K562 (cell line): ENCODE data around the gene UBA52. TPM values are rescaled to one million over a fixed set of nuclear protein-coding genes. Genes with fewer than 3 reads are reported as not detected.

Experiments used
- CBFB ChIP-seq: sonication (generic); formaldehyde crosslinking; IDR thresholded peaks from 2 replicates; pipeline ENCODE4 v1.4.0; 2020; ENCODE audit warnings: mild to moderate bottlenecking, missing genetic modification reagents
- CHAMP1 ChIP-seq: fragments of 450-650 bp; IDR thresholded peaks from 2 replicates; pipeline ENCODE4 v1.6.1; 2016; ENCODE audit warnings: mild to moderate bottlenecking
- CHD4 ChIP-seq: fragments of 200-600 bp; sonication (generic); IDR thresholded peaks from 3 replicates; pipeline ENCODE4 v1.6.1; 2012; ENCODE audit warnings: low read depth, mild to moderate bottlenecking, mixed read lengths, low read length, inconsistent platforms; ENCODE audit not compliant: insufficient read depth, insufficient replicate concordance, poor library complexity, severe bottlenecking
- DMBX1 ChIP-seq: fragments of 250-450 bp; sonication (Bioruptor Pico); IDR thresholded peaks from 2 replicates; pipeline ENCODE4 v1.8.0; 2022; ENCODE audit warnings: inconsistent platforms, mild to moderate bottlenecking, moderate library complexity, borderline replicate concordance
- E2F3 ChIP-seq: fragments of 250-450 bp; sonication (Bioruptor Pico); IDR thresholded peaks from 2 replicates; pipeline ENCODE4 v1.4.0; 2020; ENCODE audit warnings: mild to moderate bottlenecking
- ELF4 ChIP-seq: fragments of 450-650 bp; formaldehyde crosslinking; IDR thresholded peaks from 2 replicates; pipeline ENCODE4 v1.4.0; 2022; ENCODE audit warnings: missing genetic modification characterization
- GATAD2A ChIP-seq: fragments of 450-650 bp; IDR thresholded peaks from 2 replicates; pipeline ENCODE4 v1.6.1; 2017
- HDAC2 ChIP-seq: fragments of 450-650 bp; IDR thresholded peaks from 2 replicates; pipeline ENCODE4 v1.6.1; 2016; ENCODE audit warnings: mild to moderate bottlenecking
- ID3 ChIP-seq, 2 experiments: fragments of 250-450 bp in 1 of 2; fragments of 450-650 bp in 1 of 2; sonication (Bioruptor Pico) in 1 of 2; IDR thresholded peaks; 2 replicates each; pipeline versions ENCODE4 v1.6.1 to v1.8.0; 2016 to 2021; ENCODE audit warnings: mild to moderate bottlenecking in 2 of 2, moderate library complexity in 2 of 2, missing compliant biosample characterization in 1 of 2, missing genetic modification characterization in 1 of 2
- MBD2 ChIP-seq: sonication (generic); IDR thresholded peaks from 2 replicates; pipeline ENCODE4 v1.6.1; 2016; ENCODE audit warnings: low read depth, borderline replicate concordance
- MECOM ChIP-seq: fragments of 250-450 bp; sonication (Bioruptor Pico); IDR thresholded peaks from 2 replicates; pipeline ENCODE4 v1.8.0; 2022; ENCODE audit warnings: inconsistent platforms
- MYBL2 ChIP-seq, 2 experiments: fragments of 450-650 bp in 1 of 2; sonication (generic) in 1 of 2; formaldehyde crosslinking in 1 of 2; IDR thresholded peaks; 2 replicates each; pipeline versions ENCODE4 v1.6.1 to v1.8.1; 2017 to 2022; ENCODE audit warnings: borderline replicate concordance in 1 of 2, inconsistent platforms in 1 of 2, low read depth in 1 of 2, mild to moderate bottlenecking in 1 of 2, missing genetic modification reagents in 1 of 2, moderate library complexity in 1 of 2
- MYNN ChIP-seq, 2 experiments: sonication (generic); formaldehyde crosslinking in 1 of 2; IDR thresholded peaks; 2 replicates each; pipeline versions ENCODE4 v1.5.0 to v1.6.1; 2016 to 2020; ENCODE audit warnings: antibody characterized with exemption in 1 of 2, missing genetic modification reagents in 1 of 2
- NR3C1 ChIP-seq: sonication (generic); formaldehyde crosslinking; IDR thresholded peaks from 2 replicates; pipeline ENCODE4 v1.8.1; 2022; ENCODE audit warnings: missing genetic modification reagents
- SNRNP70 ChIP-seq: fragments of 200-400 bp; formaldehyde crosslinking; optimal IDR thresholded peaks from 2 replicates; pipeline ENCODE3; 2017; ENCODE audit warnings: low read depth, low read length
- SRF ChIP-seq, 2 experiments: fragments of 250-450, 450-650 bp in 1 of 2; sonication (Bioruptor Pico) in 1 of 2; sonication (generic) in 1 of 2; formaldehyde crosslinking; IDR thresholded peaks; 2 replicates each; pipeline versions ENCODE4 v1.5.0 to v1.5.1; 2020 to 2022; ENCODE audit warnings: mild to moderate bottlenecking in 1 of 2, missing genetic modification reagents in 1 of 2
- ZC3H11A ChIP-seq: IDR thresholded peaks from 2 replicates; pipeline ENCODE4 v1.6.1; 2012; ENCODE audit warnings: low read depth, low read length, improper control_type of control experiment
- ZFP30 ChIP-seq: fragments of 250-450 bp; sonication (Bioruptor Pico); IDR thresholded peaks from 2 replicates; pipeline ENCODE4 v1.8.0; 2022; ENCODE audit warnings: moderate library complexity, mild to moderate bottlenecking, inconsistent platforms, borderline replicate concordance
- ZNF280A ChIP-seq: fragments of 450-650 bp; IDR thresholded peaks from 2 replicates; pipeline ENCODE4 v1.6.1; 2018; ENCODE audit warnings: mild to moderate bottlenecking, low read depth; ENCODE audit not compliant: partially characterized antibody
- ZNF644 ChIP-seq: fragments of 200-800 bp; sonication (Bioruptor generic); IDR thresholded peaks from 2 replicates; pipeline ENCODE4 v1.6.1; 2016; ENCODE audit warnings: low read depth, missing genetic modification characterization, missing compliant biosample characterization
- ZNF766 ChIP-seq: fragments of 200-800 bp; sonication (Bioruptor generic); conservative IDR thresholded peaks from 2 replicates; pipeline ENCODE4 v1.6.1; 2016; ENCODE audit warnings: missing genetic modification characterization, missing compliant biosample characterization
- polyA plus RNA-seq, 8 experiments: library from polyadenylated mRNA; depleted of rRNA in 4 of 8; stranded (reverse) in 5 of 8; unstranded in 3 of 8; fragments of >200 nt; fragmentation: Nextera tagmentation in 2 of 8; fragmentation: Illumina TruSeq in 1 of 8; extraction: Ambion mirVana in 2 of 8; extraction: Trizol in 1 of 8; gene quantifications; 2 replicates each; pipeline versions ENCODE4 v1.2.1 to v1.2.3, GENCODE V29; 2011 to 2014; ENCODE audit warnings: inconsistent platforms in 1 of 8, missing spikeins in 1 of 8
- total RNA-seq, 7 experiments: library from RNA; depleted of rRNA in 6 of 7; stranded (reverse); fragments of >200 nt in 6 of 7; fragmentation: Illumina TruSeq in 2 of 7; extraction: Trizol in 2 of 7; gene quantifications; 2 replicates each; pipeline versions ENCODE4 v1.2.1 to v1.2.3, GENCODE V29; 2011 to 2021; ENCODE audit warnings: low replicate concordance in 1 of 7

The UBA52 gene
- total and polyA plus RNA-seq, 9 of the 15 experiments (the other 6 are each of a cell fraction or from before 2014, with no cell fraction given): 1,110 to 2,751 (median 1,733) TPM

- TF ChIP-seq ID3 (CRISPR knock-in tag; IDR thresholded peaks at IDR 0.05) (no peak), ID3 (tag; IDR thresholded peaks at IDR 0.05) (peak; percentile 75; the same call in 1 of the 2 replicates), ZC3H11A (0 out of 2 replicates have a peak, but pooled peaks have one; percentile 1), SRF (CRISPR knock-in tag; IDR thresholded peaks at IDR 0.05) (peak in 1 of 2 experiments; percentile 79; a peak in 1 of 4 replicates), ZFP30 (no peak), CHD4 (no peak), MYBL2 (IDR thresholded peaks at IDR 0.05; ENCODE audit: low read depth) (no peak), MYBL2 (CRISPR knock-in tag; IDR thresholded peaks at IDR 0.05; ENCODE audit: borderline replicate concordance) (no peak), MBD2 (no peak), ZNF766 (CRISPR knock-in tag) (no peak), MECOM (no peak), DMBX1 (CRISPR knock-in tag) (0 out of 2 replicates have a peak, but pooled peaks have one; percentile 11), E2F3 (CRISPR knock-in tag) (no peak), CBFB (CRISPR knock-in tag) (no peak; the same call in none of the 2 replicates), GATAD2A (no peak), ELF4 (CRISPR knock-in tag) (no peak), HDAC2 (no peak), MYNN (IDR thresholded peaks at IDR 0.05) (no peak), MYNN (CRISPR knock-in tag; IDR thresholded peaks at IDR 0.05) (no peak), SNRNP70 (no peak), ZNF644 (tag) (no peak), ZNF280A (peak; percentile 18), CHAMP1 (no peak), NR3C1 (peak; percentile 95)
Measured at GRCh38 chr19:18589380-18590272, 18.0 kb downstream of the UBA52 start (continued).
